Trophoblast cell (in vitro differentiated cells and primary cell): ENCODE measurements around the gene RFTN1.

ENCODE experiments used
- DNase-seq, 2 donors: peaks; one replicate each; pipeline ENCODE4 v3.0.0-alpha.2; 2016
- H2AFZ ChIP-seq: 2 replicates; pipeline ENCODE4 v1.6.1; 2013; ENCODE audit warnings: low read length, moderate library complexity, mild to moderate bottlenecking; ENCODE audit not compliant: insufficient read depth, poor library complexity
- H2AK5ac ChIP-seq: 2 replicates; pipeline ENCODE4 v1.6.1; 2013; ENCODE audit warnings: mild to moderate bottlenecking, low read length
- H2BK120ac ChIP-seq: 2 replicates; pipeline ENCODE4 v1.6.1; 2013; ENCODE audit warnings: low read length, mild to moderate bottlenecking, moderate library complexity; ENCODE audit not compliant: insufficient read depth, poor library complexity
- H2BK12ac ChIP-seq: 2 replicates; pipeline ENCODE4 v1.6.1; 2013; ENCODE audit warnings: mild to moderate bottlenecking, low read length, moderate library complexity
- H2BK5ac ChIP-seq: 2 replicates; pipeline ENCODE4 v1.6.1; 2013; ENCODE audit warnings: low read length, low read depth, moderate library complexity, mild to moderate bottlenecking; ENCODE audit not compliant: poor library complexity
- H3K14ac ChIP-seq: 2 replicates; pipeline ENCODE4 v1.6.1; 2013; ENCODE audit warnings: mild to moderate bottlenecking, low read length
- H3K18ac ChIP-seq: 2 replicates; pipeline ENCODE4 v1.6.1; 2013; ENCODE audit warnings: mild to moderate bottlenecking, low read length
- H3K23ac ChIP-seq: 2 replicates; pipeline ENCODE4 v1.6.1; 2013; ENCODE audit warnings: low read length
- H3K27ac ChIP-seq: 2 replicates; pipeline ENCODE4 v1.5.1; 2013; ENCODE audit warnings: low read depth, mild to moderate bottlenecking, inconsistent platforms, low read length, moderate library complexity
- H3K27me3 ChIP-seq: 2 replicates; pipeline ENCODE4 v1.6.1; 2013; ENCODE audit warnings: inconsistent platforms, mild to moderate bottlenecking, low read length, moderate library complexity; ENCODE audit not compliant: insufficient read depth
- H3K36me3 ChIP-seq, 2 experiments: 1 replicate in 1 of 2; 2 replicates in 1 of 2; pipeline ENCODE4 v1.6.1; 2013; ENCODE audit warnings: low read length in 2 of 2, mild to moderate bottlenecking in 2 of 2, moderate library complexity in 1 of 2; ENCODE audit not compliant: insufficient read depth in 2 of 2, control insufficient read depth in 1 of 2
- H3K4ac ChIP-seq: 2 replicates; pipeline ENCODE4 v1.6.1; 2013; ENCODE audit warnings: low read depth, mild to moderate bottlenecking, low read length, moderate library complexity
- H3K4me1 ChIP-seq, 2 experiments: 1 replicate in 1 of 2; 2 replicates in 1 of 2; pipeline ENCODE4 v1.6.1; 2013; ENCODE audit warnings: low read length in 2 of 2, mild to moderate bottlenecking in 2 of 2, moderate library complexity in 1 of 2; ENCODE audit not compliant: insufficient read depth in 2 of 2, control insufficient read depth in 1 of 2
- H3K4me2 ChIP-seq: 2 replicates; pipeline ENCODE4 v1.6.1; 2013; ENCODE audit warnings: inconsistent platforms, mild to moderate bottlenecking, low read length, moderate library complexity
- H3K4me3 ChIP-seq: 2 replicates; pipeline ENCODE4 v1.5.1; 2013; ENCODE audit warnings: mild to moderate bottlenecking, low read depth, low read length, inconsistent platforms
- H3K79me1 ChIP-seq: one replicate; pipeline ENCODE4 v1.6.1; 2013; ENCODE audit warnings: low read length
- H3K79me2 ChIP-seq: 2 replicates; pipeline ENCODE4 v1.6.1; 2013; ENCODE audit warnings: low read length, mild to moderate bottlenecking; ENCODE audit not compliant: control insufficient read depth, insufficient read depth, poor library complexity
- H3K9ac ChIP-seq: 2 replicates; pipeline ENCODE4 v1.6.1; 2013; ENCODE audit warnings: mild to moderate bottlenecking, low read length
- H3K9me3 ChIP-seq: 2 replicates; pipeline ENCODE4 v1.6.1; 2013; ENCODE audit warnings: low read depth, mild to moderate bottlenecking, control low read depth, inconsistent platforms, low read length; ENCODE audit not compliant: insufficient read depth
- H4K12ac ChIP-seq: 2 replicates; pipeline ENCODE4 v1.6.1; 2013; ENCODE audit warnings: low read depth, mild to moderate bottlenecking, low read length, moderate library complexity
- H4K8ac ChIP-seq: 2 replicates; pipeline ENCODE4 v1.6.1; 2013; ENCODE audit warnings: low read depth, mild to moderate bottlenecking, low read length, moderate library complexity
- H4K91ac ChIP-seq: one replicate; pipeline ENCODE4 v1.6.1; 2013; ENCODE audit warnings: low read depth, mild to moderate bottlenecking, low read length, moderate library complexity
- WGBS: extraction: QIAGEN DNeasy Blood & Tissue Kit; methylation state at CpG from one replicate; pipeline ENCODE4 v1.1.7; 2013; ENCODE audit warnings: missing lambda C conversion rate; ENCODE audit not compliant: insufficient read length, insufficient coverage; ENCODE audit errors: extremely low coverage; 5-methylcytosine and 5-hydroxymethylcytosine counted together

Gene RFTN1

DNA sequence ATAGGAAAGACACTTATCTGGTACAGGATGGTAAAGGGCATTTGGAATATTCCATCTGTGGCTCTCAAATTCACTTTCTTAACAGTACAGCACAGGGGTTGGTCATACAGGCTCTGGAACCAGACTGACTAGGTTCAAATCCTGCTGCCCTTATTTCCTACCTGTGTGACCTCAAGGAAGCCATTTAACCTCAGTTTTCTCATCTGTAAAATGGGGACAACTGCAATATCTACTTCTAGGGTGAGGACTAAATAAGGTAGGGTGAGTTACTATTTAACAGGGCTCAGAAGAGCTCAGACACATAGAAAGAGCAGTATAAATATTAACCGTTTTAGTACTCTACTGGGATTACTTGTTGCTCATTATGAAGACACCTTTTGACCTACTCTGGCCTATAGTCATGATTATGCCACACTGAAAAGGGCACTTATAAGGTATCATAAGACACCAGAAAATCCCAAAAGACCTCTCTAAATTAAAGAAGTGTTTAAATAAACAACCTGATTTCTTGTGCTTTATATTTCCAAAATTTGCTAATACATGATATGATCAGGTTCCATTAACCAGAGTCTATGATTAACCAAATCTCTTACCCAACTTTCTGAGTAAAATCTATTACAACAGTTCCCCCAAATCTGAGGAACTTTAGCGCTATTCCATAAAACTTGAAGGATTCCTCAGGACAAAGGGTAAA lies 6.5 kb downstream of the RFTN1 start:
- DNase-seq, result no peak
- H3K36me3 ChIP-seq, result no peaks in the 10 kb centered on the region
- no peak overlapping the region for H4K12ac ChIP-seq
- no peak overlapping the region for H3K23ac ChIP-seq
- H3K27ac ChIP-seq, result no peak overlapping the region
- H3K9me3 ChIP-seq, result peaks cover 1% of the 10 kb centered on the region
- H3K4ac ChIP-seq, result no peak overlapping the region
- H3K9ac ChIP-seq, result no peak overlapping the region
- H3K18ac ChIP-seq, result no peak overlapping the region
- no peak overlapping the region for H2BK120ac ChIP-seq
- no peak overlapping the region for H4K91ac ChIP-seq
- H3K4me1 ChIP-seq, result no peaks in the 10 kb centered on the region
- no peaks in the 10 kb centered on the region for H3K79me1 ChIP-seq
- H2AK5ac ChIP-seq, result no peak overlapping the region
- no peak overlapping the region for H2AFZ ChIP-seq
- no peak overlapping the region for H3K4me2 ChIP-seq
- no peak overlapping the region for H3K14ac ChIP-seq
- H2BK5ac ChIP-seq, result no peak overlapping the region
- no peak overlapping the region for H2BK12ac ChIP-seq
- H3K27me3 ChIP-seq, result no peaks in the 10 kb centered on the region
- no CpG with 5 or more reads among the region's 2 CpGs for WGBS
- no peaks in the 10 kb centered on the region for H3K79me2 ChIP-seq
- H4K8ac ChIP-seq, result no peak overlapping the region
- no peak overlapping the region for H3K4me3 ChIP-seq

DNA sequence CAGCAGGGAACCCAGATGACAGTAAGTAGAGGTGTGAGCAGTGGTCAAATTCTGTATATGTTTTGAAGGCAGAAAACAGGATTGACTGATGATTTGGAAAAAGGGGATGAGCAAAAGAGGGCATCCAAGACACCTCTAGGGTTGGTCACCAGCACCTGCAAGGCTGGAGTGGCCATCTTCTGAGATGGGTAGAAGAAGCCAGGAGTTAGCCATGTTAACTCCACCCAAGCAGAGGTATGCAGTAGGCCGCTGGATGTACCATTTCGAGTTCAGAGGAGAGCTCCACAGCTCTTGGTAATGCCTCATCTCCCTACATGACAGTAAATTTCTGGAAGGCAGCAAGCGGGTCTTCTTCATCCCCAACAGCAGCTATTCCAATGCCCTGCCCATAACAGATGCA lies 7.0 kb downstream of the RFTN1 start:
- Histone ChIP-seq H2BK5ac (no peak overlapping the region), H3K36me3 (no peaks in the 10 kb centered on the region), H3K27ac (no peak overlapping the region), H3K79me1 (no peaks in the 10 kb centered on the region), H2AFZ (no peak overlapping the region), H3K4ac (no peak overlapping the region), H3K79me2 (no peaks in the 10 kb centered on the region), H2BK120ac (no peak overlapping the region), H4K91ac (no peak overlapping the region), H3K9ac (no peak overlapping the region), H4K8ac (no peak overlapping the region), H3K4me3 (no peak overlapping the region), H3K23ac (no peak overlapping the region), H3K4me1 (no peaks in the 10 kb centered on the region), H4K12ac (no peak overlapping the region), H2AK5ac (no peak overlapping the region), H3K14ac (no peak overlapping the region), H3K9me3 (peaks cover 1% of the 10 kb centered on the region), H3K27me3 (no peaks in the 10 kb centered on the region), H3K18ac (no peak overlapping the region), H2BK12ac (no peak overlapping the region), H3K4me2 (no peak overlapping the region)
- no peak for DNase-seq
- WGBS, result no CpG with 5 or more reads among the region's 3 CpGs

DNA sequence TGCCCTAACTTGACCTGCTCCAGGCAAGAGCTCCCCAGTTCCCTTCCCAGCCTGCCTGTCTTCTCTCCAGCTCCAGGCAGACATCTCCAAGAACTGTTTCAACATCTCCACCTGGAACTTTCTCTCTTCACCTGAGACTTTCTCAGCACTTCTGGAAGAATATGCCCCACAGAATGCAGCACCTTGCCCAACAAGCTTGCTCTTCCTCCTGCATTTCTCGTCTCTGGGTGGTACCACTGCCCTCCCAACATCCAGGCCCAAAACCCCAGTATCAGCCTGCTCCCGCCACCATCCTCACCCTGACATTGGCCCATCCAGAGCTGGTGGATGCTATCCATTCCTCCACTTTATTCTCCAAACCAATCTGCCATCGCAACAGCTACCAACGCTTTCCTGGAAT lies 8.8 kb downstream of the RFTN1 start:
- Histone ChIP-seq H3K9ac (no peak overlapping the region), H3K14ac (no peak overlapping the region), H3K36me3 (no peaks in the 10 kb centered on the region), H2BK5ac (no peak overlapping the region), H3K79me1 (no peaks in the 10 kb centered on the region), H3K79me2 (no peaks in the 10 kb centered on the region), H2AFZ (no peak overlapping the region), H3K27me3 (no peaks in the 10 kb centered on the region), H3K18ac (no peak overlapping the region), H3K4ac (no peak overlapping the region), H2BK12ac (no peak overlapping the region), H3K4me2 (no peak overlapping the region), H3K9me3 (peaks cover 1% of the 10 kb centered on the region), H3K4me1 (no peaks in the 10 kb centered on the region), H4K8ac (no peak overlapping the region), H2BK120ac (no peak overlapping the region), H4K91ac (no peak overlapping the region), H3K4me3 (no peak overlapping the region), H2AK5ac (no peak overlapping the region), H4K12ac (no peak overlapping the region), H3K23ac (no peak overlapping the region), H3K27ac (no peak overlapping the region)
- no CpG with 5 or more reads among the region's 4 CpGs for WGBS
- DNase-seq, result no peak

DNA sequence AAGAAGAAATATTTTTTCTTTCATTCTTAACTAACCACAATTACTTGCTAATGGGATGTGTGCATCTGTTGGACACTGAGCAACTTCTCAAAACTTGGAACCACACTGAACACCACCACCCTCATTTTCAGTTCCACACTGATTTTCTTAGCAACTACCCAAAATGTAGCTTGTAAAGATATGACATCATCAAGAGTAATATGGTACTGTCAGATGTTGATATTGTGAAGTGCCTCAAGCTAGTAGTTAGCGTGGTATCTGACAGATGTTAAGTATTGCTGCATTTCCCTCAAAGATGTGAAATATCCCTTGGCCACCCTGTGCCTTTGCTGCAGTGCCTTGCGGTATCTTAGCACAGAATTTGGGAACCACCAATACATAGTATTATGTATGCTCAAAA lies 9.3 kb downstream of the RFTN1 start:
- no peak overlapping the region for H2AK5ac ChIP-seq
- WGBS, result no CpG with 5 or more reads among the region's 2 CpGs
- no peaks in the 10 kb centered on the region for H3K4me1 ChIP-seq
- H3K14ac ChIP-seq, result no peak overlapping the region
- no peak overlapping the region for H2BK5ac ChIP-seq
- H4K8ac ChIP-seq, result no peak overlapping the region
- no peak overlapping the region for H4K12ac ChIP-seq
- H4K91ac ChIP-seq, result no peak overlapping the region
- peak in 1 of 2 donors; percentile 41 for DNase-seq
- no peak overlapping the region for H3K27ac ChIP-seq
- peaks cover 1% of the 10 kb centered on the region for H3K9me3 ChIP-seq
- no peak overlapping the region for H2AFZ ChIP-seq
- no peak overlapping the region for H2BK120ac ChIP-seq
- H3K4me2 ChIP-seq, result no peak overlapping the region
- no peak overlapping the region for H3K4ac ChIP-seq
- no peaks in the 10 kb centered on the region for H3K36me3 ChIP-seq
- no peak overlapping the region for H2BK12ac ChIP-seq
- no peaks in the 10 kb centered on the region for H3K27me3 ChIP-seq
- H3K9ac ChIP-seq, result no peak overlapping the region
- no peaks in the 10 kb centered on the region for H3K79me1 ChIP-seq
- no peaks in the 10 kb centered on the region for H3K79me2 ChIP-seq
- H3K23ac ChIP-seq, result no peak overlapping the region
- no peak overlapping the region for H3K18ac ChIP-seq
- no peak overlapping the region for H3K4me3 ChIP-seq
